ENCODE results near the gene KIF18B. TPM values are rescaled to one million over a fixed set of nuclear protein-coding genes. Genes with fewer than 3 reads are reported as not detected.
A peak's percentile ranks its signal among the peaks of the same experiment; 100 is the strongest.

Gene KIF18B
- total RNA-seq, 1 experiment from 2014 or later: 58.5 TPM

DNA sequence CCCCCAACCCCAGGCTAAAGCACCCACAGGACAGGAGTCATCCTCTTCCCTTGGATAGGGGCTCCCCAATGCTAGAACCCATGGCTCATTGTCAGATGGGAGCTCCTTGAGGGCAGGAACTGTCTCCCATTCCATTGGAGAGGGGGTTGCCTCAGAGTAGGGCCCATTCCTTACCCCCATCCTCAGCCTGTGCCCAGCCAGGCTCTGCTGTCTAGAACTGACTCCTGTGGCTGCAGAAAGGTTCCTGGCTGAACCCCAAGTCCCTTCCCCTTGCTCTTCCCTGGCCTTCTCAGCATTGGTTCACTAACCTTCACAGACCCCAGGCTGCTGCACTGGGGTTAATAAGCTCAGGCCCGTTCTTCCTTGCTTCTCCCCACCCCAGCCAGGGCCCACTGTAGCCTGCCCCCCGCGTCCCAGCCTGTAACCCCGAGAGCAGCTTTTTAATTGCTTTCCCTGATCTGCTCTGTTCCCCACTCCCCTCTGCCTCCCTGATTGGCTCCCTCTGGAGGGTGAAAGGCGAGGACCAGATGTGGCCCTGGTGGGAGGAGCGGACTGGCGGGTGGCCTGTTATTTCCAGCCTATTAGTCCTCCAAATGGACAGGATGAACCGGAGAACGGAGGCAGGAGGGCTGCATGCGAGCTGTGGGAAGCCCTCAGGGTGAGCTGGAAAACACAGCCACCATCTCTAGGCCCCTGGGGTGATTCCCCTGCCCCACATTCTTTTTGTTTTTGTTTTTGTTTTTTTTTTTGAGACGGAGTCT lies 26.3 kb downstream of the KIF18B start:
- Histone ChIP-seq H3K4me1 (replicated peaks; ENCODE audit: insufficient read depth) (0 out of 2 replicates have a peak, but pooled peaks cover under 1% of the 10 kb centered on the region), H3F3A (ENCODE audit: insufficient read depth, low read depth) (peaks cover 16% of the 10 kb centered on the region; the same call in 1 of the 2 replicates), H2AFZ (no peak overlapping the region), H3K4me3 (no peak overlapping the region), H3K4me2 (no peak overlapping the region), H3K27ac (no peak overlapping the region), H4K20me1 (ENCODE audit: insufficient read depth) (no peaks in the 10 kb centered on the region), H3K36me3 (ENCODE audit: low read depth) (no peaks in the 10 kb centered on the region), H3K27me3 (ENCODE audit: insufficient read depth, low read depth) (peaks cover 8% of the 10 kb centered on the region; the same call in 1 of the 2 replicates), H3K79me2 (ENCODE audit: low read depth) (no peaks in the 10 kb centered on the region), H3K9me3 (ENCODE audit: insufficient read depth, low read depth) (no peaks in the 10 kb centered on the region), H3K9me2 (ENCODE audit: insufficient read depth) (no peaks in the 10 kb centered on the region)
- ChIA-PET CTCF (interaction anchor here (0.5 to 1.5 kb wide), 4 partner anchors 47 to 214 kb away, joined by 3 to 4 read pairs (median 3); partner anchors contain the start of genes ACBD4 and C1QL1), POLR2A (ENCODE audit: unreplicated experiment) (no interaction called here)
- TF ChIP-seq, protein P1, sequence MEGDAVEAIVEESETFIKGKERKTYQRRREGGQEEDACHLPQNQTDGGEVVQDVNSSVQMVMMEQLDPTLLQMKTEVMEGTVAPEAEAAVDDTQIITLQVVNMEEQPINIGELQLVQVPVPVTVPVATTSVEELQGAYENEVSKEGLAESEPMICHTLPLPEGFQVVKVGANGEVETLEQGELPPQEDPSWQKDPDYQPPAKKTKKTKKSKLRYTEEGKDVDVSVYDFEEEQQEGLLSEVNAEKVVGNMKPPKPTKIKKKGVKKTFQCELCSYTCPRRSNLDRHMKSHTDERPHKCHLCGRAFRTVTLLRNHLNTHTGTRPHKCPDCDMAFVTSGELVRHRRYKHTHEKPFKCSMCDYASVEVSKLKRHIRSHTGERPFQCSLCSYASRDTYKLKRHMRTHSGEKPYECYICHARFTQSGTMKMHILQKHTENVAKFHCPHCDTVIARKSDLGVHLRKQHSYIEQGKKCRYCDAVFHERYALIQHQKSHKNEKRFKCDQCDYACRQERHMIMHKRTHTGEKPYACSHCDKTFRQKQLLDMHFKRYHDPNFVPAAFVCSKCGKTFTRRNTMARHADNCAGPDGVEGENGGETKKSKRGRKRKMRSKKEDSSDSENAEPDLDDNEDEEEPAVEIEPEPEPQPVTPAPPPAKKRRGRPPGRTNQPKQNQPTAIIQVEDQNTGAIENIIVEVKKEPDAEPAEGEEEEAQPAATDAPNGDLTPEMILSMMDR (conservative IDR thresholded peaks at IDR 0.05): no peak
- no peak for TF ChIP-seq EZH2 (IDR thresholded peaks at IDR 0.05; ENCODE audit: low read depth)
- intact Hi-C loops (cut with micrococcal nuclease; ENCODE audit: unreplicated experiment): loop anchor here (5.0 kb wide), 1 partner anchor 211 kb away; the partner anchor contains the start of gene PLCD3
- no TSS peak for BruUV-seq (replicated peaks)
- DNase-seq: no peak

GRCh38 chr17:44920565-44920940 lies 27.0 kb downstream of the KIF18B start:
- Histone ChIP-seq H4K20me1 (ENCODE audit: insufficient read depth) (no peaks in the 10 kb centered on the region), H3K27ac (no peak overlapping the region), H3F3A (ENCODE audit: insufficient read depth, low read depth) (peaks cover 16% of the 10 kb centered on the region; the same call in 1 of the 2 replicates), H3K79me2 (ENCODE audit: low read depth) (no peaks in the 10 kb centered on the region), H3K4me3 (no peak overlapping the region), H2AFZ (no peak overlapping the region), H3K36me3 (ENCODE audit: low read depth) (no peaks in the 10 kb centered on the region), H3K9me2 (ENCODE audit: insufficient read depth) (no peaks in the 10 kb centered on the region), H3K4me1 (replicated peaks; ENCODE audit: insufficient read depth) (peaks cover 8% of the 10 kb centered on the region), H3K27me3 (ENCODE audit: insufficient read depth, low read depth) (peaks cover 8% of the 10 kb centered on the region; the same call in 1 of the 2 replicates), H3K4me2 (no peak overlapping the region), H3K9me3 (ENCODE audit: insufficient read depth, low read depth) (no peaks in the 10 kb centered on the region)
- no TSS peak for BruUV-seq (replicated peaks)
- DNase-seq: no peak
- CTCF ChIA-PET: interaction anchor here (0.5 to 1.5 kb wide), 5 partner anchors 11 to 215 kb away, joined by 3 to 26 read pairs (median 3); partner anchors contain the start of genes ACBD4 and C1QL1
- TF ChIP-seq EZH2 (IDR thresholded peaks at IDR 0.05; ENCODE audit: low read depth): no peak
- TF ChIP-seq, protein P1 (conservative IDR thresholded peaks at IDR 0.05): no peak
- POLR2A ChIA-PET (ENCODE audit: unreplicated experiment): no interaction called here
- intact Hi-C loops (cut with micrococcal nuclease; ENCODE audit: unreplicated experiment): loop anchor here (1.0 to 5.0 kb wide), 3 partner anchors 102 to 212 kb away; partner anchors contain the start of gene PLCD3

DNA sequence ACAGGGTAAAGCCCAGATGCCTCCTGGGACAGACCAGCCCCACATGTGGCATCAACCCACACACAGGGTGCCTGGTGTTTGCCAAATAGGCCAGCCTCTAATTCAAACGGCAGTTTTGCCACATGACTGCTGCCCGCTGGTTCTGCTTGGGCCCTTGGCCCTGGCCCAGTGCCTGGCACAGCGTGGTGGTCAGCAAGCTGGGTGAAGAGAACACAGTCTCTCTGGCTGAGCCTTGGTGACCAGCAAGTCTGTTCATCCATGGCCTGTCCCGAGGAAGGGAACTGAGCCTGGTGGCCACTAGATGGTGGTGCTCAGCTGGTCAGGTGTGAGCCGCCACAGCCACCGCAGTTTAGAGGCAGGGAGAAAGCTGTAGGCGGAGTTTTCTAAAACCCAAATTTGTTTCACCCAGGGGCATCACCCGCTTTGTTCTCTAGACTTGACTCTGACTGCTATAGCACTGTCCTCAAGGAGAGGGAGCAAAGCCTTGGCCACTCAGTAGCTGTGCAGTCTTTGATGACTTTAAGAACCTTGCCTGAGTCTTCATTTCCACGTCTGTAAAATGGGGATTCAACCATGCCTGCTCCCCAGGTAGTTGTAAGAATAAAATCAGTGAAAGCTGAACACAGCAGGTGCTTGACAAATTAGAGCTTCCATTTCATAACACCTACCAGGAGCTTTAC lies 27.5 kb downstream of the KIF18B start:
- no peak overlapping the region for H3K27ac ChIP-seq
- H4K20me1 ChIP-seq (ENCODE audit: insufficient read depth): no peaks in the 10 kb centered on the region
- no peaks in the 10 kb centered on the region for H3K79me2 ChIP-seq (ENCODE audit: low read depth)
- no peaks in the 10 kb centered on the region for H3K9me2 ChIP-seq (ENCODE audit: insufficient read depth)
- DNase-seq: peak; percentile 64 to 74
- TF ChIP-seq EZH2 (IDR thresholded peaks at IDR 0.05; ENCODE audit: low read depth): no peak
- TF ChIP-seq, protein P1 (conservative IDR thresholded peaks at IDR 0.05): peak; percentile 83
- ChIA-PET POLR2A (ENCODE audit: unreplicated experiment) (no interaction called here), CTCF (interaction anchor here (0.7 to 1.5 kb wide), 4 partner anchors 10 to 215 kb away, joined by 3 to 26 read pairs (median 4); partner anchors contain the start of gene ACBD4)
- no peaks in the 10 kb centered on the region for H3K36me3 ChIP-seq (ENCODE audit: low read depth)
- intact Hi-C loops (cut with micrococcal nuclease; ENCODE audit: unreplicated experiment): loop anchor here (1.0 to 5.0 kb wide), 3 partner anchors 102 to 212 kb away; partner anchors contain the start of gene PLCD3
- no peak overlapping the region for H3K4me2 ChIP-seq
- peaks cover 9% of the 10 kb centered on the region for H3K4me1 ChIP-seq (replicated peaks; ENCODE audit: insufficient read depth)
- peaks cover 8% of the 10 kb centered on the region; the same call in 1 of the 2 replicates for H3K27me3 ChIP-seq (ENCODE audit: insufficient read depth, low read depth)
- H3K9me3 ChIP-seq (ENCODE audit: insufficient read depth, low read depth): no peaks in the 10 kb centered on the region
- H2AFZ ChIP-seq: no peak overlapping the region
- no TSS peak for BruUV-seq (replicated peaks)
- H3K4me3 ChIP-seq: no peak overlapping the region
- peaks cover 16% of the 10 kb centered on the region; the same call in 1 of the 2 replicates for H3F3A ChIP-seq (ENCODE audit: insufficient read depth, low read depth)
